Omental fat pad (tissue), 4 donors: Measurements from ENCODE around the gene RFC4. TPM values are rescaled to one million over a fixed set of nuclear protein-coding genes. Genes with fewer than 3 reads are reported as not detected.

Source experiments
- ATAC-seq: fragments of 150-250 bp; one replicate; pipeline ENCODE4 v1.9.1; 2016; ENCODE audit warnings: mild to moderate bottlenecking, moderate library complexity; ENCODE audit not compliant: low FRiP score
- DNase-seq: peaks from one replicate; pipeline ENCODE4 v3.0.0-alpha.2; 2019; ENCODE audit warnings: low spot score
- total RNA-seq, 4 donors: library from RNA; depleted of rRNA; stranded (reverse); fragments of >200 nt; gene quantifications; one replicate each; pipeline ENCODE4 v1.1.0, GENCODE V29; 2016
- TF ChIP-seq, protein P1 (sequence below), 3 donors: fragments of 450-650 bp; IDR thresholded peaks; one replicate each; pipeline ENCODE4 v1.5.1; 2016 to 2017; ENCODE audit warnings: antibody characterized with exemption in 3 of 3, mild to moderate bottlenecking in 3 of 3, moderate library complexity in 2 of 3

RFC4 gene
- total RNA-seq, 4 donors from 2014 or later: 6.1 to 10.7 (median 9.4) TPM

DNA sequence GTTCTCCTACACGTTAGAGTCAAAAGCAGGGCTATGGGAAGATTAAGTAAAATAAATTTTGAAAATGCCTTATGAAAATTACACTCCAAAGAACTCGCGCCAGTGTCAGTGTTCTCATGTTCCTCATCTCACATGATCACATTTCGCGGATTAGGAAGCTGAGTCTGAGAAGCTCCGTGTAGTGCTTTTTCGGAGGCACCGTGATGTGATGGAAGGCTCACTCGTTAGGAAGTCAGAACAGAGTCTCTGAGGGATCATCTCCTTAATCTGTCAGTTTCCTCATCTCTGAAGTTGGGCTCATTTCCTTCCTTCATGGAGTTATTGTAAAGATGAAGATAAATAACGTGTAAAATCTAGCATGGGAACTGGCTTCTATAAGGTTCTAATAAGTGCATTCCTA is 39.5 kb upstream of the RFC4 start:
- ATAC-seq: no peak
- TF ChIP-seq, protein P1, sequence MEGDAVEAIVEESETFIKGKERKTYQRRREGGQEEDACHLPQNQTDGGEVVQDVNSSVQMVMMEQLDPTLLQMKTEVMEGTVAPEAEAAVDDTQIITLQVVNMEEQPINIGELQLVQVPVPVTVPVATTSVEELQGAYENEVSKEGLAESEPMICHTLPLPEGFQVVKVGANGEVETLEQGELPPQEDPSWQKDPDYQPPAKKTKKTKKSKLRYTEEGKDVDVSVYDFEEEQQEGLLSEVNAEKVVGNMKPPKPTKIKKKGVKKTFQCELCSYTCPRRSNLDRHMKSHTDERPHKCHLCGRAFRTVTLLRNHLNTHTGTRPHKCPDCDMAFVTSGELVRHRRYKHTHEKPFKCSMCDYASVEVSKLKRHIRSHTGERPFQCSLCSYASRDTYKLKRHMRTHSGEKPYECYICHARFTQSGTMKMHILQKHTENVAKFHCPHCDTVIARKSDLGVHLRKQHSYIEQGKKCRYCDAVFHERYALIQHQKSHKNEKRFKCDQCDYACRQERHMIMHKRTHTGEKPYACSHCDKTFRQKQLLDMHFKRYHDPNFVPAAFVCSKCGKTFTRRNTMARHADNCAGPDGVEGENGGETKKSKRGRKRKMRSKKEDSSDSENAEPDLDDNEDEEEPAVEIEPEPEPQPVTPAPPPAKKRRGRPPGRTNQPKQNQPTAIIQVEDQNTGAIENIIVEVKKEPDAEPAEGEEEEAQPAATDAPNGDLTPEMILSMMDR (IDR thresholded peaks at IDR 0.05): no peak
- DNase-seq: no peak

DNA sequence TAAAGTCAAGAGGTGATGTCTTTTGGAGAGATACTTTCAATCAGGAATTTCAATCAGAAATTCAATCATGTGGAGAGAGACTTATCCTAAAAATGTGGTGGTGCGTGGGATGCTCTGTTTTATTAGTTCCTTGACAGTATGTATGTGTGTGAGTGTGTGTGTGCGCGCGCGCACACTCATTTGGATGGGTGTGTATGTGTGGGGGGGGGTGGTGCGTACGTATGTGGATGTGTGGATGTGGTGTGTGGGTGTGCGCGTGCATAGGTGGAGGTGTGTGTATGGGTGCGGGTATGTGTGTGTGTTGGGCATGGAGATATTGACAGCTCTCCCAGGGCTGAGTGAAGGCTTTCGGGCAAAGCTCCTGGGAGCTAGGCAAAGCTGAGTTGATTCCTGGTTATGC is 38.6 kb upstream of the RFC4 start:
- no peak for DNase-seq
- ATAC-seq: no peak
- TF ChIP-seq, protein P1 (IDR thresholded peaks at IDR 0.05): no peak

DNA sequence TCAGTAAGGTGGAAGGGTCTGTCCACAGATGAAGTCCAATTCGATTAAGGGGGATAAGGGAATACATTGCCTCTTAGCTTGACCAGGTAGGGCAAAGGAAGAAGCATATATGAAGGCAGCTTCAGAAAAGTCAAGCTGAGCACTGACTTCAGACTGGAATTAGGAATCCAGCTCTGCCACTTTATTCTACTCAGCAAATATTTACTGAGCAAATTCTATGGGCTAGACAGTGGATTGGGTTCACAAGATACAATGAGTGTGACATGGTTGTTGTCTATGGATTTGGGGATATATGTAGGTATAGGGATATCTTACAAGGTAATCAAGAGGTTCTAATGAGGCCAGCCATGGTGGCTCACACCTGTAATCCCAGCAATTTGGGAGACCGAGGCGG is 36.8 kb upstream of the RFC4 start:
- no peak for DNase-seq
- no peak for ATAC-seq
- TF ChIP-seq, protein P1 (IDR thresholded peaks at IDR 0.05): no peak

DNA sequence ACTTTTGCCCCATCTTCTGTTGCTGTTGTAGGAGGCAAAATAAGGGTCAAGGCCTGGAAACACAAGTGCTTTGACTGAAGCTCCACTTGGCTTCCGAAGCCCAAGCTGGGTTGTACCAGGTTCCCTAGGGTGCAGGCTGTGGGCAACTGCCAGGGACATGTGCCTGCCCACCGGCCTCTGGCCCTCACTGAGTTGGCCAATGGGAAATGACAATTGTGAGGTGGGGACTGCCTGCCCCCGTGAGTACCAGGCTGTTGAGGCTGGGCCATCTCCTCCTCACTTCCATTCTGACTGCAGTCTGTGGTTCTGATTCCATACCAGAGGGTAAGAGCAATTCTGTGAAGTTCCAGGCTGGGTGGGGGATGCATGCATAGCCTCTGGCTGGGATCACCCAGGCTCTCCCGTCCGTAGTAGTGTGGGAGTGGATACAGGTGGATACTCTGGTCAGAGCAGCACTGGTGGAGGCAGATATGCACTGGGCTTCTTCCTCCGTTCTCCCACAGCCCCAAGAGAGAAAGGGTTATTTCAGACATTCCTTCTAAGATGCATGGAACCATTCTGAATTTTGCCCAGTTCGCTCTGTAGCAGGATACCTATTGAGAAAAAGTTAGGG is 36.2 kb upstream of the RFC4 start, which contains the start of gene ADIPOQ:
Gene ADIPOQ (plus strand): TSS at position 285 of the 613 bp plus-strand sequence. CDS start 10,349 bp downstream, outside the sequence.
- DNase-seq: no peak
- ATAC-seq: peak; percentile 44
- TF ChIP-seq, protein P1 (IDR thresholded peaks at IDR 0.05): no peak

DNA sequence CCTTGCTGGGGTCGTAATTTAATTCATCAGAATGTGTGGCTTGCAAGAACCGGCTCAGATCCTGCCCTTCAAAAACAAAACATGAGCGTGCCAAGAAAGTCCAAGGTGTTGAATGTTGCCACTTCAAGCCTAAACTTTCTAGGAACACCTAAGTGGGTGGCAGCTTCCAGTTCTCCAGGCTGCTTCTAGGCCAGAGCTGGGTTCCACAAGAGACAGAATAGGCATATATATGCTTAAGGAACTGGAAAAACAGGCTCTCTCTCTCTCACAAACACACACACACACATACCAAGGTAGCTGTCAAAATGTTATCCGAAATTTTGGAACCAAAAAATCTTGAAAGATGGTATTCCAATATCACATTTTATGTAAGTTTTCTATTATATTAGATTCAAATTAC is 35.3 kb upstream of the RFC4 start:
- DNase-seq: no peak
- TF ChIP-seq, protein P1 (IDR thresholded peaks at IDR 0.05): no peak
- ATAC-seq: no peak

DNA sequence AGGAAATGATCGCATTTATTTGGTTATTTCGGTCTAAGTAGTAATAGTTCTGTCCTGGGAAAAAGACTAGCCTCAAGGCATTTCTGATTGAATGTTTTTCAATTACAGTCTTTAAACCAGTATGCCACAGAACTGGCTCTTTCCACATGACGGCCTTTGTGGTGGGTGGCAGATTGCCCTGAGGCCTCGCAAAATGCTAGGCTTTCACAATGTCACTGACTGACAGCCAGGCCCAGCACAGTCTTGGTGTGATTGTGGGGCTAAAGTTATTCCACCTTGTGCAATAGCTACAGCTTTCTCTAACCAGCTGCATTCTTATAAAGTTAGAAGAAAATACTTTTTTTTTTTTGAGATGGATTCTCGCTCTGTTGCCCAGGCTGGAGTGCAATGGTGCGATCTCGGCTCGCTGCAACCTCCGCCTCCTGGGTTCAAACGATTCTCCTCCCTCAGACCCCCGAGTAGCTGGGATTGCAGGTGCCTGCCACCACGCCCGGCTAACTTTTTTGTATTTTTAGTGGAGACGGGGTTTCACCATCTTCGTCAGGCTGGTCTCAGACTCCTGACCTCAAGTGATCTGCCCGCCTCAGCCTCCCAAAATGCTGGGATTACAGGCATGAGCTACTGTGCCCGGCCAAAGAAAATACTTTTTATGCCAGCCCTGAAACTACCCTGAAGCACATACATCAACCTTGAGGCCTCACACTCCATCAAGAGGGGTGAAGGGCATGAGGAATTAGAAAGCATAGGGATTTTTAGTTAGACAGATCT is 33.8 kb upstream of the RFC4 start:
- TF ChIP-seq, protein P1 (IDR thresholded peaks at IDR 0.05): no peak
- DNase-seq (no peak), ATAC-seq (no peak)

DNA sequence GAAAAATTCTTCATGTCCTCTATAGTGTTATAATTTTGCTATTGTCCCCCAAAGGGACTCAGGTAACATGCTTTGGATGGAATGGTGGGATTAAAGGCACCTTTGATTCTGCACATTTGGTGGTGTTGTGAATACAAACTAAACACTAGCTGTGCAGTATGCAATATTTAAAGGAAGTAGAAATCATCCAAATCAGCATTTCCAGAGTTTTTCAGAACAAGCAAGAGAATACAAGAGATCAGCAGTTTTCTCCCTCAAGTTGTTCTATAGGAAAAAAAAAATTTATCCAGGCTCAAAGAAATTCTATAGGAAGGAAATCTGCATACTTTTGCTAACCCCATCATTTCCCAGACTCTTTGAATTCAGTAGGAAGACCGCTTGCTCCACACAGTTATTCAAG is 26.0 kb upstream of the RFC4 start:
- DNase-seq: no peak
- no peak for ATAC-seq
- TF ChIP-seq, protein P1 (IDR thresholded peaks at IDR 0.05): no peak
